Effector CD8-positive, alpha-beta T cell (primary cell): ENCODE measurements around the gene MAST3.

Source experiments
- DNase-seq: peaks from one replicate; lab custom pipeline; 2025; lab: John Stamatoyannopoulos, UW

The MAST3 gene

GRCh38 chr19:18112989-18113478 is 15.5 kb downstream of the MAST3 start:
- DNase-seq, result peak; percentile 67

- DNase-seq, result no peak
Observed at GRCh38 chr19:18113827-18114226, 16.2 kb downstream of the MAST3 start.

DNA sequence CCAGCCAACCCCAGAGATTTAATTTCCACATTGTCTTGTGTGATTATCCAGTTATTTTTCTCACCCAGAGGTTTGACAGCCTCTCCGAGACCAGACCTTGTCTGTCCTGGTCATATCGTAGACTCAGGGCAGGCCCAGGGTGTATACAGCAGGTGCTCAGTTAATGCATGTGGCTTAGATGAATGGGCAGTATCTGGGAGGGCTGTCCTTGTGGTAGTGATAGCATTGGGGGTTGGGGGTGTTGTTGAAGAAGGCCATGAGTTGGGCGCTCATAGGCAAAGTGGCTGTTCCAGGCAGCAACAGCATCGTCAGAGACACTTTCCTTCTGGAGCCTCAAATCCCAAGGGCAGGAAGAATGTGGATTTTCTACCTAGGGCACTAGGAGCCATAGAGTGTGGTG is 16.9 kb downstream of the MAST3 start:
- no peak for DNase-seq

GRCh38 chr19:18117364-18117691 is 19.8 kb downstream of the MAST3 start:
- DNase-seq, result no peak

- peak; percentile 94 for DNase-seq
Observed at GRCh38 chr19:18117692-18118378, 20.3 kb downstream of the MAST3 start.

DNA sequence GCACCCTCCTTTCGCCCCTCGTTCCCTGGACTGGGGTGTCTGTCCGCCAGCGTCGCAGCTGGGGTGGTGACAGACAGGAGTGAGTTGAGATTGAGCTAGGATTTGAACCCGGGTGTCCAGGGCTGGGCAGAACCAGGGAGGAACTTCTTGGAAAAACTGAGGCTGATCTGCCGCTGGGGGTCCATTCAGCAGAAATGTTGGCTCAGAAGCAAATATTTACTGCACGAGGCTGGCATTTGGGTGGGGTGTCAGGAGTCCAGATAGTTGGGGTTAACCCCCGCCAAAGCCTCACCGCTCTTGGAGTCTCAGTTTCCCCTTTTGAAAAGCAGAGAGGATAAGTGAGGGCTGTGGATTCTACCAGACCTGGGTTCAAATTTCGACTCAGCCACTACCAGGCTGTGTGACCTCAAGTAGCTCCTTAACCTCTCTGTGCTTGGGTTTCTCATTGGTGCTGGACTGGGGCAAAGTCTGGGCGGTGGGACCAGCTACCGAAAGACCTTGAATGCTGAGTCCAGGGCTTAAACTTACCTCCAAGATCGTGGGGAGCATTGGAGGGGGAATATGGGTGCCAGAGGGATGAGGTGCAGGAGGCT is 20.9 kb downstream of the MAST3 start:
- no peak for DNase-seq

DNA sequence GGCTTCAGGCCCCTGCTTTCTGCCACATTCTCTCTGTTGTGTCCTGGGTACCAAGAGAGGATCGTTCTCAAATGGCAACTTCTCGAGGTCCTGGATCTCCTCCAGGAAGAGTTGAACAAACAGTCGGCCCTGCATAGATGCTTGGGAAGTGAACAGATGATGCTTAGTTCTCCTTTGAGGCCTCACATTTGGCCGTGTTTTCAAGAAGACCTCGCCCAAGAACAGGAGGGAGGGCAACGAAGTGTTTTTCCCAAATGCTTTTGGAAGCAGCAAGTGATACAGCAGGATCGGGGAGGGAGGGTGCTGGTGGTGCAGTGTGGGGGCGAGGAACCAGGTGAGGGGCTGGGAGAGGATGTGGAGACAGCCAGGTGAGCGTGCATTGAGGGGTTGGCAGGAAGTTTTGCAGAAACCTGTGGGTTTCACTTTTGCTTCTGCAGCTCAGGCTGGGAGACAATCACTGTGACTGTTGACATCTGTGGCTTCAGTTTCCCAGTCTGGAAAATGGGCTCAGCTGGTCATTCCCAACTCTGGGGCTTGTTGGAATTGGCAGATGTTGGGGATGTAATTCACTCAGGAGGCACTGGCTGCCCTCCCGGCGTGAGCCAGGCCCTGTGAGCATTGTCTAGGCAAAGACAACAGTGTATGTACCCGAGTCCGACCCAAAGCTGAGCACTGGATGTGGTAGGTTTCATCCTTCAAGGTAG is 21.6 kb downstream of the MAST3 start:
- no peak for DNase-seq

DNA sequence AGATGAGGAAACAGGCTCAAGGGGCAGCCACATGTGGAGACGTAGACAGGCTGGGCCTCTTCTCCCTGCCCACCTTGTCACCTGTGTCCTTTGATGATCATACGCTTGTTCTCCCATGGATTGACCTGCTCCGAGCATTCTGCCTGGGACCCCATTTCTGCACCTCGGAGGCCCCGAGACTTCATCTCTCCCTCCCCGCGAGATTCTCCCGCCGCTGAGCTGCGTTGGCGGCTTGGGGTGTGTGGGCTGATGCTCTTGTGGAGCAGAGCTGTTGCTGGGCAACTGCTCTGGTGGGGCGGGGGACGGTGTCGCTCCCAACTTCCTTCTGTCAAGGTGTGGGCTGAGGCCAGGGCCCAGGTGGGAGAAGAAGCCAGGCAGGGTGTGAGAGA is 22.1 kb downstream of the MAST3 start:
- peak; percentile 28 for DNase-seq

GRCh38 chr19:18120127-18120526 is 22.5 kb downstream of the MAST3 start:
- DNase-seq, result no peak

DNA sequence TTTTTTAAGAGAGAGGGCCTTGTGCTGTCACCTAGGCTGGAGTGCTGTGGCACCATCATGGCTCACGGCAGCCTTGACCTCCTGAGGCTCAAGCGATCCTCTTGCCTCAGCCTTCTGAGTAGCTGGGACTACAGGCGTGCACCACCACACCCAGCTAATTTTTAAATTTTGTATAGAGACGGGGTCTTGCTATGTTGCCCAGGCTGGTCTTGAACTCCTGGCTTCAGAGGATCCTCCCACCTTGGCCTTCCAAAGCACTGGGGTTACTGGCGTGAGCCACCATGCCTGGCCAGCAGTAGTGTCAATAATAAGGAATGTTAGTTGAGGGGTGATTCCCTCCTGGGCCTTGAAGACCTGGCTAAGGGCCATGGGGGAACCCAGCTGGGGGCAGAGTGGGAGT is 23.6 kb downstream of the MAST3 start:
- DNase-seq, result no peak

DNA sequence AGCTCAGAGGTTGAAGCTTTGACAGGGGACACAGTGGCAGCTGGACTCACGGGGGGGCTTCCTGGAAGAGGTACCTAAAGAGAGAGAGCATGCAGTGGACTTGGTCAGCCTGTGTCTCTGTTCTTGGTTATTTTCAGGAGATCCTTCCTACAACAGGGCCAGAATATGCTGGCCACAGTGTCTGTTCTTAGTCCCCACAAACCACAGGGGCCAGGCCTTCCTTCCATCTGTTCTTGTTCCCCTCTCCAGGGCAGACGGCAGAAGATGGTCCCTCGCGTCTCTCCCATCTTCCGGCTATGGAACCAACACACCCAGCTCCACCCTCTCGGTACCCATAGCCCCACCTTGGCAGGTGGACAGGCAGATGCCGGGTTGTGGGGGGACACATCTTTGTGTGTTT is 24.8 kb downstream of the MAST3 start:
- no peak for DNase-seq

GRCh38 chr19:18122860-18123795 is 25.6 kb downstream of the MAST3 start:
- no peak for DNase-seq

DNA sequence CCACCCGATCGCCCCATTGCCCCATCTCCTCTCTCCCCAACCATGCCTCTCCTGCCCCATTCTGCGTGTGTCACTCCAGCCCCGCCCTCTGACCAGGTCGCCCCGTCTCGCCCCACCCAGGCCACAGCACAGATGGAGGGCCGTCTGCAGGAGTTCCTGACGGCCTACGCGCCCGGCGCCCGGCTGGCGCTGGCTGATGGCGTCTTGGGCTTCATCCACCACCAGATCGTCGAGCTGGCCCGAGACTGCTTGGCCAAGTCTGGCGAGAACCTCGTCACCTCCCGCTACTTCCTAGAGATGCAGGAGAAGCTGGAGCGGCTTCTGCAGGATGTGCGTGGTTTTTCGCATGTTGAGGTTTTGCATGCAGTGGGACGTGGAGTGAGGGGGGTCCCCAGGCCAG is 26.2 kb downstream of the MAST3 start:
- no peak for DNase-seq

DNA sequence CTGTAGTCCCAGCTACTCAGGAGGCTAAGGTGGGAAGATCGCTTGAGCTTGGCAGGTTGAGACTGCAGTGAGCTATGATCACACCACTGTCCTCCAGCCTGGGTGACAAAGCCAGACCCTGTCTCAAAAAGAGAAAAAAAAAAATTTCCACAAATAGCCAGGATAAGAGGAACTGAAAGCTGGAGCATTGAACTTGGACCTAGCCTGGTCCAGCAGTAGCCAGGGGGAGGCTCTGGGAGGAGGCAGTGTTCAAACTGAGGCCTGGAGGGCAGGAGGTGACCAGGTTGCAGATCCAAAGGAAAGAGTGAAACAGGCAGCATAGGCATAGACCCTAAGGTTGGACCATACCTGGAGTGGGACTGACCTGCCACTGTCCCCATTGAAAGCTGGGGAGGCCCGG is 28.5 kb downstream of the MAST3 start:
- DNase-seq, result no peak

- DNase-seq, result no peak
Observed at GRCh38 chr19:18128044-18128443, 30.5 kb downstream of the MAST3 start.

DNA sequence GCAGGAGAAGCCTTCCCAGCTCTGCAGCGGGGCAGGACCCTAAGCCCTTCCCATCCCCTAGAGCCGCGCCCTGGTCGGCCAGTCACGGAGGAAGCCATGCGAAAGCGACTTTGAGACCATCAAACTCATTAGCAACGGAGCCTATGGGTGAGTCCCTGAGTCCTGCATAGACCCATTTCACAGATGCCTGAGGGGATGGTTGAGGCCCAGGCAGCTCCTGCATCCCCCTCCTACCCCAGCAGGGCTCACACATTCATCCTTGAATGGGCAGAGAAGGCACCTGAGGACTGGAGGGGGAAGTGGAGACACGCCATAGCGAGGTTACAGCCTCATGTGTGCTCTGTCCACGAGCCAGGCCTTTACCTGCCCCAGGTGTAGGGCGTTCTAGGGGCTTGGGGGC is 31.2 kb downstream of the MAST3 start:
- no peak for DNase-seq

GRCh38 chr19:18130523-18131242 is 33.1 kb downstream of the MAST3 start:
- DNase-seq, result no peak

DNA sequence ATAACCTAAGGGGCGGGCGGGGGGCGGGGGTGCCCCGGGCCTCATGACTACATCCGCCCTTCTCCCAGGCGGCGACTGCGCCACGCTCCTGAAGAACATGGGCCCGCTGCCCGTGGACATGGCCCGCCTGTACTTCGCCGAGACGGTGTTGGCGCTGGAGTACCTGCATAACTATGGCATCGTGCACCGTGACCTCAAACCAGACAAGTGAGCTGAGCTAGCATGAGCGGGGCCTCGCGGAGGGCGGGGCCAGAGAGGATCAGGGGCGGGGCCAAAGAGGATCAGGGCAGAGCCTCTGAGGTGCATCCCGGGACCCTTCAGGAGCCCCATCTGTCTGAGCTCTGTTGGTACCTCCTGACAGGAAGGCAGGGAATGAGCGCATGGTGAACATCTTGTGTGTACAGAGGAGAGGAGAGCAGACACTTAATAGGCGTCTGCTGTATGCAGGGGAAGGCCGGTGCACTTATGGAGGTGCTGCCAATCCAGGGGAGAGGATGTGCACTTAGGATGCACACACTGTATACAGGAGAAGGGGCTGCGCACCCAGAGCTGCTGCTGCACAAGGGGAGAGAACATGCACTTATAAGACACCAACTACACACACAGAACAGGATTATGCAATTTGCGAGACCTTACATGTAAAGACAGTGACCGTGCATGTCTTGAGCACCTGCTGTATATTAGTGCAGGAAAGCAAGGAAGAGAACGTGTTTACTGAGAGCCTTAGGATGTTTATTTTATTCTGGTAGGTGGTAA is 34.4 kb downstream of the MAST3 start:
- DNase-seq, result no peak

- no peak for DNase-seq
Observed at GRCh38 chr19:18135712-18136584, 38.4 kb downstream of the MAST3 start.

- no peak for DNase-seq
Observed at GRCh38 chr19:18137242-18137641, 39.7 kb downstream of the MAST3 start.
